Measurements from ENCODE around the gene PDE4A.

DNA sequence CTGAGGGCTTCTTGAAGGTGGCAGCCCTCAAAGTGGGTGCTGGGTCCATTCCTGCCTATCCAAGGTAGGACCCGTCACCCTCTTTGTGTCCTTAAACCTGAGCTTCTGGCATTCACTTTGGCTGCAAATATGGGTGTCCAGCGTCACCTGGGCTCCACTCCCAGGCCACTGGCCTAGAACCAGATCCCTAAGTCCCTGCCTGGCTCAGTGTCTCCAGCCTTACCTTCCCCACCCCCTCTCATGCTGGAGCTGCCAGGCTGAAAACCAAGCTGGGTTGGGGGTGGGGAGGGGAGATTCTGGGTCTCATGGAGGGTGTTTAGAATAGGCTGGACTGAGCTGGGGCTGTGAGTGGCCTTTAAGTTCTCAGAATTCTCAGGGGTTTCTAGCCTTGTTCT is 12.4 kb downstream of the PDE4A start:
- TF ChIP-seq, protein P1, sequence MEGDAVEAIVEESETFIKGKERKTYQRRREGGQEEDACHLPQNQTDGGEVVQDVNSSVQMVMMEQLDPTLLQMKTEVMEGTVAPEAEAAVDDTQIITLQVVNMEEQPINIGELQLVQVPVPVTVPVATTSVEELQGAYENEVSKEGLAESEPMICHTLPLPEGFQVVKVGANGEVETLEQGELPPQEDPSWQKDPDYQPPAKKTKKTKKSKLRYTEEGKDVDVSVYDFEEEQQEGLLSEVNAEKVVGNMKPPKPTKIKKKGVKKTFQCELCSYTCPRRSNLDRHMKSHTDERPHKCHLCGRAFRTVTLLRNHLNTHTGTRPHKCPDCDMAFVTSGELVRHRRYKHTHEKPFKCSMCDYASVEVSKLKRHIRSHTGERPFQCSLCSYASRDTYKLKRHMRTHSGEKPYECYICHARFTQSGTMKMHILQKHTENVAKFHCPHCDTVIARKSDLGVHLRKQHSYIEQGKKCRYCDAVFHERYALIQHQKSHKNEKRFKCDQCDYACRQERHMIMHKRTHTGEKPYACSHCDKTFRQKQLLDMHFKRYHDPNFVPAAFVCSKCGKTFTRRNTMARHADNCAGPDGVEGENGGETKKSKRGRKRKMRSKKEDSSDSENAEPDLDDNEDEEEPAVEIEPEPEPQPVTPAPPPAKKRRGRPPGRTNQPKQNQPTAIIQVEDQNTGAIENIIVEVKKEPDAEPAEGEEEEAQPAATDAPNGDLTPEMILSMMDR (IDR thresholded peaks at IDR 0.05) = no peak
- TF ChIP-seq ZFX (IDR thresholded peaks at IDR 0.05; ENCODE audit: borderline replicate concordance) = no peak
